ENCODE results near the gene GRM8.

The GRM8 gene

GRCh38 chr7:127252778-127253280 is at the start of gene GRM8:
TSS of gene GRM8 (minus strand) at chr7:127252941.
- peak; percentile 87 for DNase-seq

- DNase-seq = no peak
These were observed 38.1 kb upstream of the GRM8 start for GRCh38 chr7:127290801-127291361.

GRCh38 chr7:127290116-127290655 is 37.4 kb upstream of the GRM8 start:
- no peak for DNase-seq

GRCh38 chr7:127287133-127287532 is 34.4 kb upstream of the GRM8 start:
- peak; percentile 52 for DNase-seq

GRCh38 chr7:127270093-127270492 is 17.4 kb upstream of the GRM8 start:
- no peak for DNase-seq

GRCh38 chr7:127266047-127266446 is 13.3 kb upstream of the GRM8 start:
- DNase-seq = no peak

GRCh38 chr7:127264219-127264618 is 11.5 kb upstream of the GRM8 start:
- no peak for DNase-seq

GRCh38 chr7:127258111-127258510 is 5.4 kb upstream of the GRM8 start:
- peak; percentile 62 for DNase-seq

- no peak for DNase-seq
These were observed 4.3 kb upstream of the GRM8 start for GRCh38 chr7:127257086-127257485.

- DNase-seq = no peak
These were observed 3.4 kb upstream of the GRM8 start for GRCh38 chr7:127256041-127256725.

GRCh38 chr7:127254163-127254684 is 1.5 kb upstream of the GRM8 start:
- DNase-seq = no peak

- DNase-seq = peak; percentile 85
These were observed 781 bp upstream of the GRM8 start for GRCh38 chr7:127253281-127254162.

- DNase-seq = no peak
These were observed 396 bp downstream of the GRM8 start for GRCh38 chr7:127252377-127252713.

- peak; percentile 58 for DNase-seq
These were observed 1.0 kb downstream of the GRM8 start for GRCh38 chr7:127251465-127252376.

- DNase-seq = no peak
These were observed 1.7 kb downstream of the GRM8 start for GRCh38 chr7:127251036-127251464.

GRCh38 chr7:127250312-127251035 is 2.3 kb downstream of the GRM8 start:
- no peak for DNase-seq

- DNase-seq = no peak
These were observed 7.1 kb downstream of the GRM8 start for GRCh38 chr7:127245607-127246006.

- DNase-seq = no peak
These were observed 7.7 kb downstream of the GRM8 start for GRCh38 chr7:127245002-127245401.

GRCh38 chr7:127239814-127240213 is 12.9 kb downstream of the GRM8 start:
- DNase-seq = no peak

- DNase-seq = no peak
These were observed 19.1 kb downstream of the GRM8 start for GRCh38 chr7:127233630-127234029.

GRCh38 chr7:127231415-127231814 is 21.3 kb downstream of the GRM8 start:
- DNase-seq = no peak

Measured in islet precursor cell (in vitro differentiated cells).